Keratinocyte (primary cell): ENCODE data around the gene KDM5D. TPM values are rescaled to one million over a fixed set of nuclear protein-coding genes. Genes with fewer than 3 reads are reported as not detected.

ENCODE experiments used
- DNase-seq: peaks from one replicate; pipeline ENCODE4 v3.0.0-alpha.2; 2011; ENCODE audit warnings: low read depth, missing footprints, low spot score
- FAIRE-seq: peaks from 2 replicates; lab custom pipeline; 2011; peaks lifted over from hg19 to GRCh38; lab: Jason Lieb, UNC
- H2AFZ ChIP-seq: 2 replicates; pipeline ENCODE4 v1.6.0; 2012; ENCODE audit warnings: low read length, control low read depth, inconsistent platforms; ENCODE audit not compliant: control insufficient read depth
- H3K27ac ChIP-seq: 2 replicates; pipeline ENCODE4 v1.5.1; 2011; ENCODE audit warnings: low read length; ENCODE audit not compliant: control insufficient read depth, insufficient read depth
- H3K27me3 ChIP-seq: 3 replicates; pipeline ENCODE4 v1.6.0; 2011; ENCODE audit warnings: low read length; ENCODE audit not compliant: control insufficient read depth, insufficient read depth; ENCODE audit errors: extremely low read depth
- H3K36me3 ChIP-seq, 2 experiments: 2 replicates in 1 of 2; 3 replicates in 1 of 2; pipeline ENCODE4 v1.5.1; 2011; ENCODE audit warnings: low read length in 2 of 2, mild to moderate bottlenecking in 1 of 2; ENCODE audit not compliant: control insufficient read depth in 2 of 2, insufficient read depth in 2 of 2; ENCODE audit errors: extremely low read depth in 1 of 2
- H3K4me1 ChIP-seq: 3 replicates; pipeline ENCODE4 v1.5.1; 2011; ENCODE audit warnings: low read length; ENCODE audit not compliant: control insufficient read depth, insufficient read depth; ENCODE audit errors: extremely low read depth
- H3K4me2 ChIP-seq: 3 replicates; pipeline ENCODE4 v1.6.0; 2011; ENCODE audit warnings: low read depth, low read length; ENCODE audit not compliant: control insufficient read depth, insufficient read depth; ENCODE audit errors: extremely low read depth
- H3K4me3 ChIP-seq, 3 experiments: fragments of 200-600 bp in 1 of 3; sonication (generic) in 1 of 3; 2 replicates in 2 of 3; 3 replicates in 1 of 3; pipeline ENCODE4 v1.5.1; 2011 to 2016; ENCODE audit warnings: low read length in 3 of 3, mild to moderate bottlenecking in 3 of 3, control low read depth in 2 of 3, inconsistent platforms in 1 of 3, low read depth in 1 of 3, mixed read lengths in 1 of 3, mixed run types in 1 of 3, moderate library complexity in 1 of 3; ENCODE audit not compliant: control insufficient read depth in 2 of 3, insufficient read depth in 2 of 3; ENCODE audit errors: extremely low read depth in 1 of 3
- H3K79me2 ChIP-seq: 2 replicates; pipeline ENCODE4 v1.6.0; 2012; ENCODE audit warnings: low read length; ENCODE audit not compliant: control insufficient read depth, insufficient read depth
- H3K9ac ChIP-seq: 3 replicates; pipeline ENCODE4 v1.6.0; 2011; ENCODE audit warnings: low read length; ENCODE audit not compliant: control insufficient read depth, insufficient read depth; ENCODE audit errors: extremely low read depth
- H3K9me1 ChIP-seq: 3 replicates; pipeline ENCODE4 v1.6.0; 2011; ENCODE audit warnings: low read length; ENCODE audit not compliant: control insufficient read depth, insufficient read depth; ENCODE audit errors: extremely low read depth
- H3K9me3 ChIP-seq: 2 replicates; pipeline ENCODE4 v1.5.1; 2012; ENCODE audit warnings: low read depth, low read length; ENCODE audit not compliant: control insufficient read depth
- H4K20me1 ChIP-seq: 3 replicates; pipeline ENCODE4 v1.6.0; 2011; ENCODE audit warnings: low read length; ENCODE audit not compliant: control insufficient read depth, insufficient read depth; ENCODE audit errors: extremely low read depth
- EZH2 ChIP-seq: IDR thresholded peaks from one replicate; pipeline ENCODE4 v1.6.1; 2012; ENCODE audit warnings: inconsistent platforms, mild to moderate bottlenecking, low read length, moderate library complexity
- dilution Hi-C: fragments of 300-500 bp; cut with MboI; formaldehyde crosslinking; loops from one replicate; pipeline ENCODE4 v1.7.0; 2020; ENCODE audit warnings: low sequenced_read_pairs; ENCODE audit not compliant: extremely low pct_ligation_motif_present
- polyA plus RNA-seq, 5 experiments: library from polyadenylated mRNA; depleted of rRNA in 3 of 5; stranded (reverse) in 3 of 5; stranded (forward) in 1 of 5; unstranded in 1 of 5; fragments of >200 nt; gene quantifications; 1 replicate in 1 of 5; 2 replicates in 3 of 5; 3 replicates in 1 of 5; pipeline versions ENCODE4 v1.2.1 to v1.2.3, GENCODE V29; 2011 to 2012; ENCODE audit warnings: missing spikeins in 2 of 5, low read depth in 1 of 5, low replicate concordance in 1 of 5
- TF ChIP-seq, protein P1 (sequence below), 3 experiments: IDR thresholded peaks in 1 of 3; conservative IDR thresholded peaks in 1 of 3; optimal IDR thresholded peaks in 1 of 3; 2 replicates in 2 of 3; 3 replicates in 1 of 3; pipeline versions ENCODE3 to v1.5.1; 2011; ENCODE audit warnings: low read length in 3 of 3, mild to moderate bottlenecking in 3 of 3, moderate library complexity in 2 of 3, control low read depth in 1 of 3, inconsistent platforms in 1 of 3; ENCODE audit not compliant: insufficient read depth in 2 of 3; ENCODE audit errors: extremely low read depth in 1 of 3

KDM5D gene
- polyA plus RNA-seq, 1 donor (not counting 4 experiments of a cell fraction or from before 2014, with no cell fraction given): not detected

DNA sequence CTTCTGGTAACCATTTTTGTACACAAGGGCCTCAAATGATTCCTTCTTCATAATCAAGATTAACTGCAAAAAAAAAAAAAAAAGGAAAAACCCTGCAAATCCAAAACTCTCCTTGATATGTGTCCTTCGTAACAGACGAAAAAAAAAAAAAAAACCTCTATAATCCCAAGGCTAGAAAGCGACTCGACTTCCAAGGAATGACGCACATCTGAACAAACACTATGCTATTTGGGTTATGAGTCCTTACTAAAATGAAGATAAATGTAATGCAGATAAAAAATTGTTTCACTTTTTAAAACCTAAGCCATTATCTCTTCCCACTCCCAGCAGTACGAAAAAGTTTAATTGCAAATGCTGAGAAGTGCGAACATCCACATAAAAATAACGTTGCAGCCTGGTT is 1.2 kb downstream of the KDM5D start:
- H3K27ac ChIP-seq: no peak overlapping the region
- no peaks in the 10 kb centered on the region for H4K20me1 ChIP-seq
- FAIRE-seq: no peak
- H3K9ac ChIP-seq: no peak overlapping the region
- no peaks in the 10 kb centered on the region for H3K36me3 ChIP-seq
- TF ChIP-seq, protein P1, sequence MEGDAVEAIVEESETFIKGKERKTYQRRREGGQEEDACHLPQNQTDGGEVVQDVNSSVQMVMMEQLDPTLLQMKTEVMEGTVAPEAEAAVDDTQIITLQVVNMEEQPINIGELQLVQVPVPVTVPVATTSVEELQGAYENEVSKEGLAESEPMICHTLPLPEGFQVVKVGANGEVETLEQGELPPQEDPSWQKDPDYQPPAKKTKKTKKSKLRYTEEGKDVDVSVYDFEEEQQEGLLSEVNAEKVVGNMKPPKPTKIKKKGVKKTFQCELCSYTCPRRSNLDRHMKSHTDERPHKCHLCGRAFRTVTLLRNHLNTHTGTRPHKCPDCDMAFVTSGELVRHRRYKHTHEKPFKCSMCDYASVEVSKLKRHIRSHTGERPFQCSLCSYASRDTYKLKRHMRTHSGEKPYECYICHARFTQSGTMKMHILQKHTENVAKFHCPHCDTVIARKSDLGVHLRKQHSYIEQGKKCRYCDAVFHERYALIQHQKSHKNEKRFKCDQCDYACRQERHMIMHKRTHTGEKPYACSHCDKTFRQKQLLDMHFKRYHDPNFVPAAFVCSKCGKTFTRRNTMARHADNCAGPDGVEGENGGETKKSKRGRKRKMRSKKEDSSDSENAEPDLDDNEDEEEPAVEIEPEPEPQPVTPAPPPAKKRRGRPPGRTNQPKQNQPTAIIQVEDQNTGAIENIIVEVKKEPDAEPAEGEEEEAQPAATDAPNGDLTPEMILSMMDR (optimal IDR thresholded peaks at IDR 0.05 in 1 of 3, IDR thresholded peaks at IDR 0.05 in 1 of 3, conservative IDR thresholded peaks at IDR 0.05 in 1 of 3; ENCODE audit: extremely low read depth in 1 of 3, insufficient read depth in 2 of 3, low read length in 3 of 3): no peak
- no peak for TF ChIP-seq EZH2
- DNase-seq: no peak
- dilution Hi-C loops: no loop called here
- no peaks in the 10 kb centered on the region for H3K4me1 ChIP-seq
- no peaks in the 10 kb centered on the region for H3K9me3 ChIP-seq
- H3K4me2 ChIP-seq: no peak overlapping the region
- H3K79me2 ChIP-seq: no peaks in the 10 kb centered on the region
- H3K4me3 ChIP-seq: no peak overlapping the region
- no peak overlapping the region for H2AFZ ChIP-seq
- H3K9me1 ChIP-seq: no peaks in the 10 kb centered on the region
- H3K27me3 ChIP-seq: no peaks in the 10 kb centered on the region

DNA sequence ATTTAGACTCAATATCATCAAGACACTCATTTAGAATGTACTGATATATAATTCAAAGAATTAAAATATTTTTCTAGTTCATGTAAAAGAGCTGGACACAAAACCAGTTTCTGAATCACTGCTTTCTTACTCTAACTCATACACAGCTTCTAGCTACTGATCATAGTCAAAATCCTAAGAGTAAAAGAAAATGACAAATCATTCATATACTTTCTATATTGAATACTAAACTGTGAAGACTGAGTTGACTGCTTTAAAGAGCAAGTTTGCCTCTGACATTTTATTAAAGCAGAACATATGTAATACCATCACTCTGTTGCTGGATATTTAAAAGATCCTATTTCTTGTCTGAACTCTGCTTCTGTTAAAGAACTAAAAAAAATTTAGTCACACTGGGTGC is 2.4 kb downstream of the KDM5D start:
- Histone ChIP-seq H4K20me1 (no peaks in the 10 kb centered on the region), H3K4me3 (no peak overlapping the region), H3K79me2 (no peaks in the 10 kb centered on the region), H2AFZ (no peak overlapping the region), H3K36me3 (no peaks in the 10 kb centered on the region), H3K9me3 (no peaks in the 10 kb centered on the region), H3K4me2 (no peak overlapping the region), H3K9me1 (no peaks in the 10 kb centered on the region), H3K4me1 (no peaks in the 10 kb centered on the region), H3K27ac (no peak overlapping the region), H3K9ac (no peak overlapping the region), H3K27me3 (no peaks in the 10 kb centered on the region)
- DNase-seq: no peak
- dilution Hi-C loops: no loop called here
- no peak for FAIRE-seq
- TF ChIP-seq, protein P1 (optimal IDR thresholded peaks at IDR 0.05 in 1 of 3, IDR thresholded peaks at IDR 0.05 in 1 of 3, conservative IDR thresholded peaks at IDR 0.05 in 1 of 3; ENCODE audit: extremely low read depth in 1 of 3, insufficient read depth in 2 of 3, low read length in 3 of 3): no peak
- no peak for TF ChIP-seq EZH2
